Measurements from ENCODE around the gene INS.
A peak's percentile ranks its signal among the peaks of the same experiment; 100 is the strongest.

The INS gene

GRCh38 chr11:2164861-2165555, 4.0 kb upstream of the INS start:
- DNase-seq (ENCODE audit: low spot score): no peak

GRCh38 chr11:2164081-2164480, 3.1 kb upstream of the INS start:
- no peak for DNase-seq (ENCODE audit: low spot score)

GRCh38 chr11:2163428-2163978, 2.5 kb upstream of the INS start:
- no peak for DNase-seq (ENCODE audit: low spot score)

GRCh38 chr11:2159536-2160413, 1.2 kb downstream of the INS start:
- DNase-seq (ENCODE audit: low spot score): no peak

- no peak for DNase-seq (ENCODE audit: low spot score)
Measured at GRCh38 chr11:2158966-2159365, 2.0 kb downstream of the INS start.

GRCh38 chr11:2158296-2158737, 2.7 kb downstream of the INS start:
- DNase-seq (ENCODE audit: low spot score): no peak

- no peak for DNase-seq (ENCODE audit: low spot score)
Measured at GRCh38 chr11:2157294-2158040, 3.5 kb downstream of the INS start.

- DNase-seq (ENCODE audit: low spot score): peak; percentile 92
Measured at GRCh38 chr11:2156416-2157182, 4.4 kb downstream of the INS start.

- no peak for DNase-seq (ENCODE audit: low spot score)
Measured at GRCh38 chr11:2155511-2155910, 5.5 kb downstream of the INS start.

- no peak for DNase-seq (ENCODE audit: low spot score)
Measured at GRCh38 chr11:2154889-2155288, 6.1 kb downstream of the INS start.

GRCh38 chr11:2154195-2154585, 6.8 kb downstream of the INS start:
- no peak for DNase-seq (ENCODE audit: low spot score)

GRCh38 chr11:2153581-2154194, 7.3 kb downstream of the INS start:
- DNase-seq (ENCODE audit: low spot score): no peak

- DNase-seq (ENCODE audit: low spot score): peak; percentile 96
Measured at GRCh38 chr11:2151500-2152257, 9.3 kb downstream of the INS start.

- DNase-seq (ENCODE audit: low spot score): peak; percentile 62
Measured at GRCh38 chr11:2149864-2150847, 10.9 kb downstream of the INS start.

GRCh38 chr11:2149460-2149859, 11.5 kb downstream of the INS start:
- DNase-seq (ENCODE audit: low spot score): no peak

- no peak for DNase-seq (ENCODE audit: low spot score)
Measured at GRCh38 chr11:2148595-2148994, 12.4 kb downstream of the INS start.

GRCh38 chr11:2147391-2147790, 13.6 kb downstream of the INS start:
- no peak for DNase-seq (ENCODE audit: low spot score)

GRCh38 chr11:2146051-2146450, 15.0 kb downstream of the INS start:
- no peak for DNase-seq (ENCODE audit: low spot score)
